ENCODE measurements around the gene DLGAP1.
"Not testable (repeated sequence)": the region's sequence is repeated elsewhere in the genome, so short reads cannot be mapped to it uniquely, and the experiment has no call there.

DLGAP1 gene

DNA sequence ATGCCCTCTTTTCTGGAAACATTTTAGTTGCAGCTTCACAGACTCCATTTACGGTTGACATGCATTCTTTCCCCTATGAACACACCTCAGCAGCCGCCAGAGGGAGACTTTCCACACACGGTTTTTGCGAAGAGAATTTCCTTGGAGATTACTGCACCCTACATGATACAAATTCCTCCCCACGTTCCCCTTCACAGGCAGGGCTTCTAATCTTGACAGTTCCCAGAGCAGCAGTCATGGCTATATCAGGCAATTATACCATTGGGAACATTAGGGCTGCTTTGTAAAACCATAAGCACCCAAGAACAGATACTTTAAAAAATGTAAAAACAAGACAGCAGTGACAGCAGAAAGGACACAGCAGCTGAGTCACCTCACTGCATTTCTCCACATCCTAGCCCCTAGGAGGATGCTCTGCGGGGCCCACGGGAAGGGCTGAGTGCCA lies 751.4 kb downstream of the DLGAP1 start:
- TF ChIP-seq, protein P1, sequence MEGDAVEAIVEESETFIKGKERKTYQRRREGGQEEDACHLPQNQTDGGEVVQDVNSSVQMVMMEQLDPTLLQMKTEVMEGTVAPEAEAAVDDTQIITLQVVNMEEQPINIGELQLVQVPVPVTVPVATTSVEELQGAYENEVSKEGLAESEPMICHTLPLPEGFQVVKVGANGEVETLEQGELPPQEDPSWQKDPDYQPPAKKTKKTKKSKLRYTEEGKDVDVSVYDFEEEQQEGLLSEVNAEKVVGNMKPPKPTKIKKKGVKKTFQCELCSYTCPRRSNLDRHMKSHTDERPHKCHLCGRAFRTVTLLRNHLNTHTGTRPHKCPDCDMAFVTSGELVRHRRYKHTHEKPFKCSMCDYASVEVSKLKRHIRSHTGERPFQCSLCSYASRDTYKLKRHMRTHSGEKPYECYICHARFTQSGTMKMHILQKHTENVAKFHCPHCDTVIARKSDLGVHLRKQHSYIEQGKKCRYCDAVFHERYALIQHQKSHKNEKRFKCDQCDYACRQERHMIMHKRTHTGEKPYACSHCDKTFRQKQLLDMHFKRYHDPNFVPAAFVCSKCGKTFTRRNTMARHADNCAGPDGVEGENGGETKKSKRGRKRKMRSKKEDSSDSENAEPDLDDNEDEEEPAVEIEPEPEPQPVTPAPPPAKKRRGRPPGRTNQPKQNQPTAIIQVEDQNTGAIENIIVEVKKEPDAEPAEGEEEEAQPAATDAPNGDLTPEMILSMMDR (IDR thresholded peaks at IDR 0.05; ENCODE audit: extremely low read depth, missing control alignments): peak; percentile 52
- peak; percentile 25 for DNase-seq (ENCODE audit: low spot score)

DNA sequence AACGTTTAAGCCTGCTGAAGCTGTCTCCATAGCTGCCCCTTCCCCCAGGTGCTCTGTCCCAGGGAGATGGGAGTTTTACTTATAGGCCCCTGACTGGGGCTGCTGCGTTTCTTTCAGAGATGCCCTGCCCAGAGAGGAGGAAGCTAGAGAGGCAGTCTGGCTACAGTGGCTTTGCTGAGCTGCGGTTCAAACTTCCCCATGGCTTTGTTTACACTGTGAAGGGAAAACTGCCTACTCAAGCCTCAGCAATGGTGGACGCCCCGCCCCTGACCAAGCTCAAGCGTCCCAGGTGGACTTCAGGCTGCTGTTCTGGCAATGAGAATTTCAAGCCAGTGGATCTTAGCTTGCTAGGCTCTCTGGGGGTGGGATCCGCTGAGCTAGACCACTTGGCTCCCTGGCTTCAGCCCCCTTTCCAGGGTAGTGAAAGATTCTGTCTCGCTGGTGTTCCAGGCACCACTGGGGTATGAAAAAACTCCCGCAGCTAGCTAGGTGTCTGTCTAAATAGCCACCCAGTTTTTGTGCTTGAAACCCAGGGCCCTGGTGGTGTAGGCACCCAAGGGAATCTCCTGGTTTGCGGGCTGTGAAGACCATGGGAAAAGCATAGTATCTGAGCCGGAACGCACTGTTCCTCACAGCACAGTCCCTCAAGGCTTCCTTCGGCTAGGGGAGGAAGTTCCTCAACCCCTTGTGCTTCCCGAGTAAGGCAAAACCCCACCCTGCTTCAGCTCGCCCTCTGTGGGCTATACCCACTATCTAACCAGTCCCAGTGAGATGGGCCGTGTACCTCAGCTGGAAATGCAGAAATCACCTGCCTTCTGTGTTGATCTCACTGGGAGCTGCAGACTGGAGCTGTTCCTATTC lies 755.2 kb downstream of the DLGAP1 start:
- DNase-seq (ENCODE audit: low spot score): not testable (repeated sequence)

DNA sequence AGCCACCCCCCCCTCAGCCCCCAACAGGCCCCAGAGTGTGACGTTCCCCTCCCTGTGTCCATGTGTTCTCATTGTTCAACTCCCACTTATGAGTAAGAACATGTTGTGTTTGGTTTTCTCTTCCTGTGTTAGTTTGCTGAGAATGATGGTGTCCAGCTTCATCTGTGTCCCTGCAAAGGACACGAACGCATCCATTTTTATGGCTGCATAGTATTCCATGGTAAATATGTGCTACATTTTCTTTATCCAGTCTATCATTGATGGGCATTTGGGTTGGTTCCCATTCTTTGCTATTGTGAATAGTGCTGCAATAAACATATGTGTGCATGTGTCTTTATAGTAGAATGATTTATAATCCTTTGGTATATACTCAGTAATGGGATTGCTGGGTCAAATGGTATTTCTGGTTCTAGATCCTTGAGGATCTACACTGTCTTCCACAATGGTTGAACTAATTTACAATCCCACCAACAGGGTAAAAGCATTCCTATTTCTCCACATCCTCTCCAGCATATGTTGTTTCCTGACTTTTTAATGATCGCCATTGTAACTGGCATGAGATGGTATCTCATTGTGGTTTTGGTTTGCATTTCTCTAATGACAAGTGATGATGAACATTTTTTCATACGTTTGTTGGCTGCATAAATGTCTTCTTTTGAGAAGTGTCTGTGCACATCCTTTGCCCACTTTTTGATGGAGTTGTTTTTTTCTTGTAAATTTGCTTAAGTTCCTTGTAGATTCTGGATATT lies 760.9 kb downstream of the DLGAP1 start:
- not testable (repeated sequence) for DNase-seq (ENCODE audit: low spot score)

DNA sequence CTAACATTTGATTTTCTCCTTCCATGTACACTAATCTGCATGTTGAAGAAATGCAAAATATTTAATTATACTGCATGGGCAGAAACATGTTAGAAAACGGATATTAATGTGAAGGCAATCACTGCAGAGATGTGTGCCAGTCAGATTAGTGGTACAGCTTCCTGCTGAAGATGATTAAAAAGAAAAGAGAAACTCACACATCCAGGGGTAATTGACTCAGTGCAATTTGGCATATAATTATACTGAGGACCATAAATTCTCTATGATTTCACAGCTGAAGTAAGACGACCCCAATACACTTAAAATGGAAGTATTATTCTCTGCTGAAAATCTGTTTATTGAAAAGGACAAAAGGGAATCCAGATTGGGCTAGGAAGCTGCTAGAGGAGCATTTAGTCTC lies 761.7 kb downstream of the DLGAP1 start:
- TF ChIP-seq, protein P1 (IDR thresholded peaks at IDR 0.05; ENCODE audit: extremely low read depth, missing control alignments): no peak
- DNase-seq (ENCODE audit: low spot score): no peak

DNA sequence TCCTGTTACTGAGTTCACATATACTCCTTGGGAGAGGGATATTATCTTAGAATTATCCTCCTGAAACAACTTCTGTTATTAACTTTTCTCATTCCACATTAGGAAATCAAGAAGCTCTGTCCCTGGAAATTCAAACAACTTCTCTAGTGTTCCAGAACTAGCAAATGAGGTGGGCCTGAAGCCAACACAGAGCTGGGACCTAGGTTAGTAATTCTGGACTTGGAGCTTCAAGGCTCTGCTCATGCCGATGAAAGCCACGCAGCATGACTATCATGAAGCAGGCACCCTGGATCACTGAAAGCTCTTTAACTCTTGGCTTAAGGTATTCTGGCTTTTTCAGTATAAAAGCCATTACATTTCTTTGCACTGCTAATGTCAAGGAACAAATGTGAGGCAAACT lies 762.4 kb downstream of the DLGAP1 start:
- TF ChIP-seq, protein P1 (IDR thresholded peaks at IDR 0.05; ENCODE audit: extremely low read depth, missing control alignments): no peak
- no peak for DNase-seq (ENCODE audit: low spot score)

DNA sequence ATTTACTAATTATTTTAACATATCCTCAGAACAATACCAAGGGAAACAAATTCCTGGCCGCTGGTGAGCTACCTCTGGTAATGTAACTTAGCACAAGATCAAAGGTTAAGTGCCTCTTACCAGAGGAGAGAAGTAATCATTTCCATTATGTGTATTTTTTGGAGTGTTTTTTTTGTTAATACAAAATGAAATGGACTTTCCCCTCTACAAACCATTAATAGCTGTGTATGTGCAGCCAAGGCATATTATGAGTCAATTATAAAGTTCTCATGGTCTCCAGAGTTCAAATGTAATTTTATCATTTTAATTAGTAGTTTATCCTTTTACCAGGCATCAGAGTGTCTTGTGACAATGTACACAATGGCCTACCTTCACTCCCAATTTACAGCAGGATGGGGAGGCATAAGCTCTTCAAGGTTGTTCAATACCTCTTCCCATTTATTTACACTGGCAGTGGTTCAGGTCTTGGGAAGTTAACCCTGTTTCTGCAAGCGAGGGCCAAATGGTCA lies 762.9 kb downstream of the DLGAP1 start:
- no peak for DNase-seq (ENCODE audit: low spot score)

DNA sequence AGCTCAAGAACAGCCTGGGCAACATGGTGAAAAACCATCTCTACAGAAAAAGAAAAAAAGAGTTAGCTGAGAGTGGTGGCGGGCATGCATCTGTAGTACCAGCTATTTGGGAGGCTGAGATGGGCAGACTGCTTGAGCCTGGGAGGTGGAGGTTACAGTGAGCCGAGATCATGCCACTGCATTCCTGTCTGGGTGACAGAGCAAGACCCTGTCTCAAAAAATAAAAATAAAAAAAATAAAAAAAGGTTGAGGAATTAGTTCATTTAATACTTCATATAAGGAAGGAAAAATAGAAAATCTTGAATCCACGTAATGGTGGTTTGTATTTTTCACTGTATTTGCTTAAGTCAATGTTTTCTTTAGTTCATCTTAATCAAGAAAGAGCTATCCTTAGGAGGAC lies 763.4 kb downstream of the DLGAP1 start:
- DNase-seq (ENCODE audit: low spot score): no peak
- TF ChIP-seq, protein P1 (IDR thresholded peaks at IDR 0.05; ENCODE audit: extremely low read depth, missing control alignments): no peak

More for the DNA sequence above, 762.9 kb downstream of the DLGAP1 start:
- TF ChIP-seq, protein P1 (IDR thresholded peaks at IDR 0.05; ENCODE audit: extremely low read depth, missing control alignments): no peak

DNA sequence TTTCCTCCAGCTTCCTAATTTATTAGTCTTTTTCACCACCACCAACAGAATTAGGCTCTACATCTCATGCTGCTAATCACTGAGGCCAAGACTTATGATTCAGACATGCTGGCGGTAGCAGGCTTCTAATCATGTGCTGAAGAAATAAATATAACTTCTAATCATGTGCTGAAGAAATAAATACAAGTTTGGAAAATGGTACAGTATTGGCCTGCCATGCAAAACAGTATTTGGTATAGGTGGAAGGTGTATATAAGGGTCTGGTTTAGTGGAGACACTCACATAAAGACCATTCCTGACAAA lies 764.4 kb downstream of the DLGAP1 start:
- DNase-seq (ENCODE audit: low spot score): no peak

More for the DNA sequence above, 764.4 kb downstream of the DLGAP1 start:
- TF ChIP-seq, protein P1 (IDR thresholded peaks at IDR 0.05; ENCODE audit: extremely low read depth, missing control alignments): no peak

Data from GM20000 (cell line).